LNCaP clone FGC (cell line): ENCODE results near the gene NDUFAF7.

Source experiments
- DNase-seq: peaks from one replicate; pipeline ENCODE4 v3.0.0-alpha.2; 2011; ENCODE audit warnings: low read depth
- H3K4me3 ChIP-seq: 2 replicates; pipeline ENCODE4 v1.5.1; 2011; ENCODE audit warnings: mild to moderate bottlenecking, low read depth, low read length, control low read depth
- CTCF ChIP-seq: IDR thresholded peaks from 2 replicates; pipeline ENCODE4 v1.5.1; 2012; ENCODE audit warnings: mild to moderate bottlenecking; ENCODE audit not compliant: control insufficient read depth, insufficient read depth; ENCODE audit errors: extremely low read depth

The NDUFAF7 gene

GRCh38 chr2:37243435-37243834 lies 12.0 kb downstream of the NDUFAF7 start:
- no peak overlapping the region for H3K4me3 ChIP-seq
- DNase-seq: no peak
- no peak for TF ChIP-seq CTCF

GRCh38 chr2:37244017-37244416 lies 12.6 kb downstream of the NDUFAF7 start:
- no peak overlapping the region for H3K4me3 ChIP-seq
- DNase-seq: no peak
- no peak for TF ChIP-seq CTCF

GRCh38 chr2:37244755-37245154 lies 13.3 kb downstream of the NDUFAF7 start:
- no peak for DNase-seq
- H3K4me3 ChIP-seq: no peak overlapping the region
- TF ChIP-seq CTCF: no peak

GRCh38 chr2:37246205-37246604 lies 14.7 kb downstream of the NDUFAF7 start:
- DNase-seq: no peak
- no peak overlapping the region for H3K4me3 ChIP-seq
- TF ChIP-seq CTCF: no peak

GRCh38 chr2:37250869-37251740 lies 19.6 kb downstream of the NDUFAF7 start:
- TF ChIP-seq CTCF: no peak
- H3K4me3 ChIP-seq: no peak overlapping the region
- no peak for DNase-seq

GRCh38 chr2:37262522-37262921 lies 31.1 kb downstream of the NDUFAF7 start:
- no peak for DNase-seq
- TF ChIP-seq CTCF: no peak
- H3K4me3 ChIP-seq: no peak overlapping the region

- H3K4me3 ChIP-seq: no peak overlapping the region
- no peak for DNase-seq
- no peak for TF ChIP-seq CTCF
Measured at GRCh38 chr2:37263839-37264238, 32.4 kb downstream of the NDUFAF7 start.
